ENCODE results near the gene DNAH8. TPM values are rescaled to one million over a fixed set of nuclear protein-coding genes. Genes with fewer than 3 reads are reported as not detected.

The DNAH8 gene
- total RNA-seq, 1 experiment from 2014 or later, result 0.15 TPM

DNA sequence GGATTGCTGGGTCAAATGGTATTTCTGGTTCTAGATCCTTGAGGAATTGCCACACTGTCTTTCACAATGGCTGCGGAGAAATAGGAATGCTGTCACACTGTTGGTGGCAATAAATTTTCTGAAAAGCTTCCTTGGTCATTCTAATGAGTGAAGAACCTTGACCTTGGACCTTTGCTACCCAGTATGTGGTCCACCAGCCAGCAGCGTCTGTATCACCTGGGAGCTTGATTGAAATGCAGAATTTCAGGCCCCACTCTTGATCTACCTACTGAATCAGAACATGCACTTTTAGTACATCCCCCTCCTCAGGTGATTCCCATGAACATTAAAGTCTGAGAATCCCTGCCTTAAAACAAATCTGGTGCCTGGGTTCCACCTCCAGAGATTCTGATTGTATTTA is 305.9 kb downstream of the DNAH8 start:
- Histone ChIP-seq H2AFZ (ENCODE audit: low read length) (no peak overlapping the region), H3K27ac (ENCODE audit: low read length) (no peak overlapping the region), H3K27me3 (ENCODE audit: low read length) (peaks cover 80% of the 10 kb centered on the region), H3K9me2 (replicated peaks; ENCODE audit: low read length) (no peaks in the 10 kb centered on the region), H3K9ac (ENCODE audit: low read length) (no peak overlapping the region), H3K9me3 (ENCODE audit: low read length) (no peaks in the 10 kb centered on the region), H3K4me1 (ENCODE audit: insufficient read depth, low read length) (no peaks in the 10 kb centered on the region), H3K79me2 (ENCODE audit: low read length) (no peaks in the 10 kb centered on the region), H4K20me1 (ENCODE audit: low read length) (no peaks in the 10 kb centered on the region), H3K36me3 (ENCODE audit: low read depth, low read length) (no peaks in the 10 kb centered on the region), H3K4me3 (ENCODE audit: low read length) (no peak overlapping the region), H3F3A (ENCODE audit: low read length, unreplicated experiment) (no peaks in the 10 kb centered on the region), H3K4me2 (ENCODE audit: low read length) (no peak overlapping the region)
- no peak for ATAC-seq
- no TSS peak for BruUV-seq (replicated peaks)
- CTCF ChIA-PET, result no interaction called here
- TF ChIP-seq EZH2 (IDR thresholded peaks at IDR 0.05; ENCODE audit: low read length, unreplicated experiment), result no peak
- no peak for TF ChIP-seq EZH2phosphoT487 (IDR thresholded peaks at IDR 0.05; ENCODE audit: borderline replicate concordance, low read length)
- TF ChIP-seq, protein P1, sequence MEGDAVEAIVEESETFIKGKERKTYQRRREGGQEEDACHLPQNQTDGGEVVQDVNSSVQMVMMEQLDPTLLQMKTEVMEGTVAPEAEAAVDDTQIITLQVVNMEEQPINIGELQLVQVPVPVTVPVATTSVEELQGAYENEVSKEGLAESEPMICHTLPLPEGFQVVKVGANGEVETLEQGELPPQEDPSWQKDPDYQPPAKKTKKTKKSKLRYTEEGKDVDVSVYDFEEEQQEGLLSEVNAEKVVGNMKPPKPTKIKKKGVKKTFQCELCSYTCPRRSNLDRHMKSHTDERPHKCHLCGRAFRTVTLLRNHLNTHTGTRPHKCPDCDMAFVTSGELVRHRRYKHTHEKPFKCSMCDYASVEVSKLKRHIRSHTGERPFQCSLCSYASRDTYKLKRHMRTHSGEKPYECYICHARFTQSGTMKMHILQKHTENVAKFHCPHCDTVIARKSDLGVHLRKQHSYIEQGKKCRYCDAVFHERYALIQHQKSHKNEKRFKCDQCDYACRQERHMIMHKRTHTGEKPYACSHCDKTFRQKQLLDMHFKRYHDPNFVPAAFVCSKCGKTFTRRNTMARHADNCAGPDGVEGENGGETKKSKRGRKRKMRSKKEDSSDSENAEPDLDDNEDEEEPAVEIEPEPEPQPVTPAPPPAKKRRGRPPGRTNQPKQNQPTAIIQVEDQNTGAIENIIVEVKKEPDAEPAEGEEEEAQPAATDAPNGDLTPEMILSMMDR (conservative IDR thresholded peaks at IDR 0.05; ENCODE audit: low read depth, low read length), result no peak
- DNase-seq, result no peak
- intact Hi-C loops (cut with micrococcal nuclease), result no loop called here
- POLR2A ChIA-PET (ENCODE audit: unreplicated experiment), result no interaction called here

DNA sequence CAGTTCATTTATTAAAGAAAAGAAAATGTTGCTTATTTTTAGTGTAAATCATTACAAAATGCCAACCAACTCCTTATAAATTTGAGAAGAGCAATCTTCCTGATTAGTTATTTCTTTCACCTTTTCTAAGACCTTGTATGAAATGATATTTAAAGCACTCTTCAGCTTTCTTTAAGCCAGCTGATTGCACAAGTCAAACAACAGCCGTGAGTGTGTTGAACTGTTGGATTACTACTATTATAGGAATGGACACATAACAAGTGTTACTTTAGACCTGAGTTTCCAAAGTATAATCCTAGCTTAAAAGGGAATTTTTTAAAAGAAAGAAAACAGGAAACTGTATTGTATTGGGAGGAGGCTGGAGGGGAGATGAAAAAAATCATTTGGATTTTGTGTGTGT is 306.7 kb downstream of the DNAH8 start:
- peaks cover 85% of the 10 kb centered on the region for H3K27me3 ChIP-seq (ENCODE audit: low read length)
- H3K9ac ChIP-seq (ENCODE audit: low read length), result no peak overlapping the region
- no peaks in the 10 kb centered on the region for H3K9me2 ChIP-seq (replicated peaks; ENCODE audit: low read length)
- H2AFZ ChIP-seq (ENCODE audit: low read length), result no peak overlapping the region
- H3K27ac ChIP-seq (ENCODE audit: low read length), result no peak overlapping the region
- POLR2A ChIA-PET (ENCODE audit: unreplicated experiment), result no interaction called here
- no TSS peak for BruUV-seq (replicated peaks)
- H3K4me1 ChIP-seq (ENCODE audit: insufficient read depth, low read length), result no peaks in the 10 kb centered on the region
- no peak overlapping the region for H3K4me3 ChIP-seq (ENCODE audit: low read length)
- H3K9me3 ChIP-seq (ENCODE audit: low read length), result no peaks in the 10 kb centered on the region
- no peaks in the 10 kb centered on the region for H3F3A ChIP-seq (ENCODE audit: low read length, unreplicated experiment)
- ATAC-seq (no peak), DNase-seq (no peak)
- H3K79me2 ChIP-seq (ENCODE audit: low read length), result no peaks in the 10 kb centered on the region
- CTCF ChIA-PET, result no interaction called here
- TF ChIP-seq EZH2 (IDR thresholded peaks at IDR 0.05; ENCODE audit: low read length, unreplicated experiment), result no peak
- TF ChIP-seq EZH2phosphoT487 (IDR thresholded peaks at IDR 0.05; ENCODE audit: borderline replicate concordance, low read length), result no peak
- no peaks in the 10 kb centered on the region for H4K20me1 ChIP-seq (ENCODE audit: low read length)
- intact Hi-C loops (cut with micrococcal nuclease), result no loop called here
- H3K4me2 ChIP-seq (ENCODE audit: low read length), result no peak overlapping the region
- H3K36me3 ChIP-seq (ENCODE audit: low read depth, low read length), result no peaks in the 10 kb centered on the region

DNA sequence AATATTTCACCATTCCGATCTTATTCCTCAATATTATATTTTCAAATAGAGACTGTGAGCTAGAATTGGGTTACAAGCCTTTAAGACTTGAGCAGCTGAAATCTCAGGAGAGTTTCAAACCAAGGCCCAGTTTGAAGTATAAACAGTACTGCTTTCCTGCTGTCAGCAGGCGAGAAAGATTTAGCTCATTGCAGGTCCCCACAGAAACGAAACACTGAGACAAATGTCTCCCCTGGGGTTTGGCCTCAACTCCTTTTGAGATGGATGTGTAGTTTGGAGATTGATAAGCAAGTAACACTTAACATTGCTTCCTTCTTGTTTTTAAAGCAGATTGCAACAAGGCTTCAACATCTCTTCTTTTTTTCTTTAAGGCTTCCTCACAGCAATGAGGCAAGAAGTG is 311.1 kb downstream of the DNAH8 start:
- ChIA-PET POLR2A (ENCODE audit: unreplicated experiment) (no interaction called here), CTCF (no interaction called here)
- no peaks in the 10 kb centered on the region for H3K4me1 ChIP-seq (ENCODE audit: insufficient read depth, low read length)
- no peaks in the 10 kb centered on the region for H3K79me2 ChIP-seq (ENCODE audit: low read length)
- H3K4me2 ChIP-seq (ENCODE audit: low read length), result no peak overlapping the region
- no peak overlapping the region for H3K9ac ChIP-seq (ENCODE audit: low read length)
- ATAC-seq, result no peak
- no TSS peak for BruUV-seq (replicated peaks)
- TF ChIP-seq EZH2 (IDR thresholded peaks at IDR 0.05; ENCODE audit: low read length, unreplicated experiment), result no peak
- no peak for TF ChIP-seq EZH2phosphoT487 (IDR thresholded peaks at IDR 0.05; ENCODE audit: borderline replicate concordance, low read length)
- TF ChIP-seq, protein P1 (conservative IDR thresholded peaks at IDR 0.05; ENCODE audit: low read depth, low read length), result no peak
- intact Hi-C loops (cut with micrococcal nuclease), result no loop called here
- no peaks in the 10 kb centered on the region for H3K9me2 ChIP-seq (replicated peaks; ENCODE audit: low read length)
- H3K36me3 ChIP-seq (ENCODE audit: low read depth, low read length), result no peaks in the 10 kb centered on the region
- H3K27me3 ChIP-seq (ENCODE audit: low read length), result peaks cover 82% of the 10 kb centered on the region
- no peaks in the 10 kb centered on the region for H3K9me3 ChIP-seq (ENCODE audit: low read length)
- no peak for DNase-seq
- H3K4me3 ChIP-seq (ENCODE audit: low read length), result no peak overlapping the region
- no peaks in the 10 kb centered on the region for H4K20me1 ChIP-seq (ENCODE audit: low read length)
- no peak overlapping the region for H2AFZ ChIP-seq (ENCODE audit: low read length)
- H3K27ac ChIP-seq (ENCODE audit: low read length), result no peak overlapping the region
- H3F3A ChIP-seq (ENCODE audit: low read length, unreplicated experiment), result no peaks in the 10 kb centered on the region
